HepG2 (cell line): Measurements from ENCODE around the gene IL26.

Experiments
- EEA1 ChIP-seq: sonication (generic); formaldehyde crosslinking; IDR thresholded peaks from 2 replicates; pipeline ENCODE4 v1.5.1; 2020; ENCODE audit warnings: mild to moderate bottlenecking, missing genetic modification reagents, borderline replicate concordance
- POLR2AphosphoS5 ChIP-seq: IDR thresholded peaks from 2 replicates; pipeline ENCODE4 v1.6.1; 2012; ENCODE audit warnings: low read depth, low read length
- RAD21 ChIP-seq: fragments of 450-650 bp; formaldehyde crosslinking; IDR thresholded peaks from 2 replicates; pipeline ENCODE4 v1.5.0; 2020; ENCODE audit warnings: mild to moderate bottlenecking
- RBM39 ChIP-seq: fragments of 200-400 bp; formaldehyde crosslinking; IDR thresholded peaks from one replicate; pipeline ENCODE4 v1.6.1; 2018; ENCODE audit warnings: antibody characterized with exemption, mild to moderate bottlenecking, low read depth, low read length; ENCODE audit not compliant: poor library complexity, severe bottlenecking
- SP1 ChIP-seq, 2 experiments: fragments of 450-650 bp in 1 of 2; sonication (generic) in 1 of 2; formaldehyde crosslinking in 1 of 2; IDR thresholded peaks; 2 replicates each; pipeline versions ENCODE4 v1.4.0 to v1.6.1; 2016 to 2020; ENCODE audit warnings: missing genetic modification reagents in 1 of 2
- TAF15 ChIP-seq: fragments of 200-400 bp; formaldehyde crosslinking; IDR thresholded peaks from one replicate; pipeline ENCODE4 v1.6.1; 2018; ENCODE audit warnings: mild to moderate bottlenecking, low read depth, low read length; ENCODE audit not compliant: poor library complexity, severe bottlenecking
- ZC3H4 ChIP-seq: sonication (generic); formaldehyde crosslinking; IDR thresholded peaks from 2 replicates; pipeline ENCODE4 v1.4.0; 2020; ENCODE audit warnings: missing genetic modification reagents, borderline replicate concordance
- TF ChIP-seq, protein P1 (sequence below): sonication (generic); formaldehyde crosslinking; IDR thresholded peaks from 2 replicates; pipeline ENCODE4 v1.4.0; 2020; ENCODE audit warnings: mild to moderate bottlenecking, missing genetic modification reagents

GRCh38 chr12:68247785-68248184, 22.2 kb upstream of the IL26 start:
- no peak for TF ChIP-seq POLR2AphosphoS5
- TF ChIP-seq SP1 (IDR thresholded peaks at IDR 0.05) = no peak
- TF ChIP-seq SP1 (CRISPR knock-in tag; IDR thresholded peaks at IDR 0.05) = no peak
- TF ChIP-seq TAF15 = no peak
- TF ChIP-seq ZC3H4 = no peak
- TF ChIP-seq, protein P1, sequence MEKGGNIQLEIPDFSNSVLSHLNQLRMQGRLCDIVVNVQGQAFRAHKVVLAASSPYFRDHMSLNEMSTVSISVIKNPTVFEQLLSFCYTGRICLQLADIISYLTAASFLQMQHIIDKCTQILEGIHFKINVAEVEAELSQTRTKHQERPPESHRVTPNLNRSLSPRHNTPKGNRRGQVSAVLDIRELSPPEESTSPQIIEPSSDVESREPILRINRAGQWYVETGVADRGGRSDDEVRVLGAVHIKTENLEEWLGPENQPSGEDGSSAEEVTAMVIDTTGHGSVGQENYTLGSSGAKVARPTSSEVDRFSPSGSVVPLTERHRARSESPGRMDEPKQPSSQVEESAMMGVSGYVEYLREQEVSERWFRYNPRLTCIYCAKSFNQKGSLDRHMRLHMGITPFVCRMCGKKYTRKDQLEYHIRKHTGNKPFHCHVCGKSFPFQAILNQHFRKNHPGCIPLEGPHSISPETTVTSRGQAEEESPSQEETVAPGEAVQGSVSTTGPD (CRISPR knock-in tag) = no peak
- TF ChIP-seq RBM39 = no peak
- no peak for TF ChIP-seq RAD21 (CRISPR knock-in tag)
- TF ChIP-seq EEA1 (CRISPR knock-in tag) = no peak
